GM12878 (cell line): ENCODE data around the gene HMCN1. TPM values are rescaled to one million over a fixed set of nuclear protein-coding genes. Genes with fewer than 3 reads are reported as not detected.

Source experiments
- ATAC-seq: fragments of 200-7000 bp; cut with Tn5 transposase; 3 replicates; pipeline ENCODE4 v1.9.1; 2020; ENCODE audit warnings: mild to moderate bottlenecking, moderate library complexity
- BruUV-seq: library from RNA; stranded (reverse); fragments of 400-500 nt; replicated peaks from 2 replicates; lab custom pipeline; 2021; lab: Mats Ljungman, UMichigan
- CTCF ChIA-PET: fragments of 300-600 bp; sonication (Branson Sonifier 250); formaldehyde crosslinking; extraction: SDS; loops from one replicate; lab custom pipeline; 2021; ENCODE audit warnings: inconsistent platforms; lab: Yijun Ruan, JAX
- POLR2A ChIA-PET: fragments of 350-600 bp; formaldehyde crosslinking; extraction: SDS; loops from one replicate; lab custom pipeline; 2021; ENCODE audit warnings: inconsistent platforms; lab: Charles Lee
- RAD21 ChIA-PET: fragments of 300-600 bp; sonication (Branson Sonifier 250); formaldehyde crosslinking; loops from one replicate; lab custom pipeline; 2023; ENCODE audit warnings: antibody characterized with exemption; ENCODE audit not compliant: unreplicated experiment; lab: Charles Lee
- SMC1A ChIA-PET: fragments of 300-600 bp; sonication (Branson Sonifier 250); formaldehyde crosslinking; loops from one replicate; lab custom pipeline; 2023; ENCODE audit not compliant: unreplicated experiment, uncharacterized antibody; lab: Charles Lee
- DNase-seq: peaks from one replicate; pipeline ENCODE4 v3.0.0-alpha.2; 2011; ENCODE audit warnings: low read depth, low spot score
- FAIRE-seq: peaks from 3 replicates; lab custom pipeline; 2011; peaks lifted over from hg19 to GRCh38; lab: Jason Lieb, UNC
- H2AFZ ChIP-seq: 2 replicates; pipeline ENCODE4 v1.6.0; 2011; ENCODE audit warnings: low read depth, low read length, control low read depth; ENCODE audit not compliant: control insufficient read depth
- H3K27ac ChIP-seq: 2 replicates; pipeline ENCODE4 v1.5.1; 2011; ENCODE audit warnings: control low read depth; ENCODE audit not compliant: control insufficient read depth, insufficient read depth
- H3K27me3 ChIP-seq, 2 experiments: replicated peaks in 1 of 2; 2 replicates each; pipeline versions ENCODE4 v1.6.0 to v1.6.1; 2011; ENCODE audit warnings: low read length in 1 of 2; ENCODE audit not compliant: control insufficient read depth in 2 of 2, insufficient read depth in 2 of 2
- H3K36me3 ChIP-seq, 2 experiments: 2 replicates each; pipeline ENCODE4 v1.5.1; 2011; ENCODE audit warnings: low read length in 1 of 2; ENCODE audit not compliant: control insufficient read depth in 2 of 2, insufficient read depth in 2 of 2
- H3K4me1 ChIP-seq: 2 replicates; pipeline ENCODE4 v1.6.1; 2011; ENCODE audit warnings: mild to moderate bottlenecking, low read length, moderate library complexity, mixed read lengths; ENCODE audit not compliant: control insufficient read depth, insufficient read depth
- H3K4me2 ChIP-seq: 2 replicates; pipeline ENCODE4 v1.6.0; 2011; ENCODE audit warnings: control low read depth; ENCODE audit not compliant: control insufficient read depth, insufficient read depth
- H3K4me3 ChIP-seq: fragments of 200-600 bp; sonication (generic); 2 replicates; pipeline ENCODE4 v1.5.1; 2016
- H3K79me2 ChIP-seq: 2 replicates; pipeline ENCODE4 v1.6.0; 2011; ENCODE audit warnings: low read length; ENCODE audit not compliant: control insufficient read depth, insufficient read depth
- H3K9ac ChIP-seq: 2 replicates; pipeline ENCODE4 v1.8.0; 2011; ENCODE audit warnings: low read length, control low read depth, mixed read lengths; ENCODE audit not compliant: control insufficient read depth, insufficient read depth
- H3K9me3 ChIP-seq: replicated peaks from 3 replicates; pipeline ENCODE4 v1.5.1; 2011; ENCODE audit warnings: mild to moderate bottlenecking, low read length; ENCODE audit not compliant: control insufficient read depth, insufficient read depth
- H4K20me1 ChIP-seq: 2 replicates; pipeline ENCODE4 v1.6.0; 2011; ENCODE audit not compliant: control insufficient read depth, insufficient read depth
- ASH2L ChIP-seq: fragments of 300-600, 200-600 bp; sonication (generic); IDR thresholded peaks from 2 replicates; pipeline ENCODE4 v1.6.1; 2017; ENCODE audit warnings: low read depth, mild to moderate bottlenecking, borderline replicate concordance
- CBX5 ChIP-seq: sonication (generic); IDR thresholded peaks from 2 replicates; pipeline ENCODE4 v1.6.1; 2016; ENCODE audit warnings: low read depth, moderate library complexity, mild to moderate bottlenecking, inconsistent platforms
- CHD2 ChIP-seq: IDR thresholded peaks from 2 replicates; pipeline ENCODE4 v1.6.1; 2011; ENCODE audit warnings: low read depth, low read length, improper control_type of control experiment, borderline replicate concordance
- KAT2A ChIP-seq: conservative IDR thresholded peaks from 2 replicates; pipeline ENCODE4 v1.6.1; 2011; ENCODE audit warnings: low read depth, low read length; ENCODE audit not compliant: control insufficient read depth
- KLF5 ChIP-seq: fragments of 450-650 bp; IDR thresholded peaks from 2 replicates; pipeline ENCODE4 v1.6.1; 2014; ENCODE audit warnings: mild to moderate bottlenecking; ENCODE audit not compliant: partially characterized antibody
- PAX8 ChIP-seq: fragments of 450-650 bp; IDR thresholded peaks from 2 replicates; pipeline ENCODE4 v1.6.1; 2017; ENCODE audit warnings: mild to moderate bottlenecking, moderate library complexity
- POLR2AphosphoS5 ChIP-seq: IDR thresholded peaks from 2 replicates; pipeline ENCODE4 v1.6.1; 2011; ENCODE audit warnings: mild to moderate bottlenecking, low read length, inconsistent platforms
- RBBP5 ChIP-seq: fragments of 200-600 bp; sonication (generic); conservative IDR thresholded peaks from 2 replicates; pipeline ENCODE4 v1.6.1; 2016
- SUZ12 ChIP-seq: fragments of 200-600 bp; sonication (generic); IDR thresholded peaks from one replicate; pipeline ENCODE4 v1.6.1; 2018; ENCODE audit warnings: antibody characterized with exemption, mild to moderate bottlenecking; ENCODE audit not compliant: unreplicated experiment
- WGBS: methylation state at CpG from one replicate; pipeline ENCODE4 v1.1.6; 2016; ENCODE audit warnings: low lambda C conversion rate; ENCODE audit not compliant: insufficient replicate concordance, insufficient coverage; ENCODE audit errors: missing lambda C conversion rate; 5-methylcytosine and 5-hydroxymethylcytosine counted together
- in situ Hi-C: fragments of 300-500 bp; cut with MboI; formaldehyde crosslinking; loops from 9 replicates; pipeline ENCODE4 v1.14.3; 2018; ENCODE audit warnings: mixed read lengths
- intact Hi-C: fragments of 100-400 bp; cut with micrococcal nuclease; formaldehyde crosslinking; loops from one replicate; pipeline ENCODE4 v1.14.2; 2022; ENCODE audit not compliant: unreplicated experiment
- polyA plus RNA-seq, 11 experiments: library from polyadenylated mRNA; depleted of rRNA in 4 of 11; unstranded in 6 of 11; stranded (reverse) in 5 of 11; fragments of >200 nt; fragmentation: Nextera tagmentation in 4 of 11; fragmentation: Illumina TruSeq in 1 of 11; extraction: Ambion mirVana in 4 of 11; extraction: Trizol in 1 of 11; gene quantifications; 1 replicate in 1 of 11; 2 replicates in 10 of 11; pipeline versions ENCODE4 v1.2.1 to v1.2.3, GENCODE V29; 2011 to 2016; ENCODE audit warnings: inconsistent platforms in 2 of 11, missing spikeins in 2 of 11, low read depth in 1 of 11
- total RNA-seq, 4 experiments: library from RNA; depleted of rRNA in 3 of 4; stranded (reverse); fragments of >200 nt in 3 of 4; fragmentation: Illumina TruSeq in 1 of 4; extraction: Trizol in 1 of 4; gene quantifications; 2 replicates each; pipeline versions ENCODE4 v1.2.1 to v1.2.3, GENCODE V29; 2013 to 2021
- TF ChIP-seq, protein P1 (sequence below): IDR thresholded peaks from 2 replicates; pipeline ENCODE4 v1.6.1; 2012; ENCODE audit warnings: mild to moderate bottlenecking, low read depth, low read length
- TF ChIP-seq, protein P2 (sequence below): fragments of 450-650 bp; IDR thresholded peaks from 2 replicates; pipeline ENCODE4 v1.6.1; 2017; ENCODE audit warnings: low read depth, mild to moderate bottlenecking, moderate library complexity
- TF ChIP-seq, protein P3 (sequence below): IDR thresholded peaks from 2 replicates; pipeline ENCODE4 v1.6.1; 2012; ENCODE audit warnings: improper control_type of control experiment, low read depth, low read length; ENCODE audit not compliant: insufficient replicate concordance

The HMCN1 gene
- total and polyA plus RNA-seq, 10 of the 15 experiments (the other 5 are each of a cell fraction or from before 2014, with no cell fraction given): under 0.01 to 0.07 TPM; not detected in 8

DNA sequence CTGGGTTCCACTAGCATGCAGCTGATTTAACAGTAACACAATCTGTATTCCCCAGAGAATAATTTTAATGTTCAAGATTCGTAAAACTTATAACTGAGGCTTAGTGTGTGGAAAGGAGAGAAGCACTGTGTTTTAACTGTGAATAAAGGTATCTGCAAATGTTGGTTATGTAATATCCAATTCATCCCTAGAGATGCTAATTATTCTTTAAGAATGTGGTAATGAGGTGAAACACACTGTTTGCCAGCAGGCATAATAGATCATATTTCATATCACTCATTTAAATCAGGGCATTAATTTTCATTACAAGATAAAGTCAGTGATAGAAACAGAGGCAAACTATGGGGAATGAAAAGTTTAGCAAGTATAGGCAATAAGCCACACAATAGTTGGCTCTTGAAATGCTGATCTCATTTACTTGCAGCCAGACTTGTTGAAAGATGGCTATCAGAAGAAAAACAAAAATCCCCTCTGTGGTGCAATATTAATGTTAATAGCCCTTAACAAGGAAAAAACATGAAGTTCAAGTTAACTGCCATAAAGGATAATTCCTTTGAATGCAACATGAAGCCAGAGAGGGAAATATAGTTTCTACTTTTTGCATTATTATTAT is 33.4 kb downstream of the HMCN1 start:
- H3K4me1 ChIP-seq: no peaks in the 10 kb centered on the region
- H3K9ac ChIP-seq: no peak overlapping the region
- DNase-seq (no peak), FAIRE-seq (no peak), ATAC-seq (no peak)
- ChIA-PET CTCF (no interaction called here), SMC1A (no interaction called here), RAD21 (no interaction called here), POLR2A (no interaction called here)
- no peaks in the 10 kb centered on the region for H3K27me3 ChIP-seq
- H3K79me2 ChIP-seq: no peaks in the 10 kb centered on the region
- WGBS: 0% methylated on average over 1 of the region's 1 CpG
- BruUV-seq: no TSS peak
- H4K20me1 ChIP-seq: no peaks in the 10 kb centered on the region
- no peaks in the 10 kb centered on the region for H3K9me3 ChIP-seq
- H3K27ac ChIP-seq: no peak overlapping the region
- no peaks in the 10 kb centered on the region for H3K36me3 ChIP-seq
- intact Hi-C loops: no loop called here
- no peak overlapping the region for H3K4me3 ChIP-seq
- in situ Hi-C loops: no loop called here
- H3K4me2 ChIP-seq: no peak overlapping the region
- no peak overlapping the region for H2AFZ ChIP-seq
- TF ChIP-seq, protein P1, sequence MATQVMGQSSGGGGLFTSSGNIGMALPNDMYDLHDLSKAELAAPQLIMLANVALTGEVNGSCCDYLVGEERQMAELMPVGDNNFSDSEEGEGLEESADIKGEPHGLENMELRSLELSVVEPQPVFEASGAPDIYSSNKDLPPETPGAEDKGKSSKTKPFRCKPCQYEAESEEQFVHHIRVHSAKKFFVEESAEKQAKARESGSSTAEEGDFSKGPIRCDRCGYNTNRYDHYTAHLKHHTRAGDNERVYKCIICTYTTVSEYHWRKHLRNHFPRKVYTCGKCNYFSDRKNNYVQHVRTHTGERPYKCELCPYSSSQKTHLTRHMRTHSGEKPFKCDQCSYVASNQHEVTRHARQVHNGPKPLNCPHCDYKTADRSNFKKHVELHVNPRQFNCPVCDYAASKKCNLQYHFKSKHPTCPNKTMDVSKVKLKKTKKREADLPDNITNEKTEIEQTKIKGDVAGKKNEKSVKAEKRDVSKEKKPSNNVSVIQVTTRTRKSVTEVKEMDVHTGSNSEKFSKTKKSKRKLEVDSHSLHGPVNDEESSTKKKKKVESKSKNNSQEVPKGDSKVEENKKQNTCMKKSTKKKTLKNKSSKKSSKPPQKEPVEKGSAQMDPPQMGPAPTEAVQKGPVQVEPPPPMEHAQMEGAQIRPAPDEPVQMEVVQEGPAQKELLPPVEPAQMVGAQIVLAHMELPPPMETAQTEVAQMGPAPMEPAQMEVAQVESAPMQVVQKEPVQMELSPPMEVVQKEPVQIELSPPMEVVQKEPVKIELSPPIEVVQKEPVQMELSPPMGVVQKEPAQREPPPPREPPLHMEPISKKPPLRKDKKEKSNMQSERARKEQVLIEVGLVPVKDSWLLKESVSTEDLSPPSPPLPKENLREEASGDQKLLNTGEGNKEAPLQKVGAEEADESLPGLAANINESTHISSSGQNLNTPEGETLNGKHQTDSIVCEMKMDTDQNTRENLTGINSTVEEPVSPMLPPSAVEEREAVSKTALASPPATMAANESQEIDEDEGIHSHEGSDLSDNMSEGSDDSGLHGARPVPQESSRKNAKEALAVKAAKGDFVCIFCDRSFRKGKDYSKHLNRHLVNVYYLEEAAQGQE: no peak
- TF ChIP-seq ASH2L: no peak
- TF ChIP-seq, protein P2, sequence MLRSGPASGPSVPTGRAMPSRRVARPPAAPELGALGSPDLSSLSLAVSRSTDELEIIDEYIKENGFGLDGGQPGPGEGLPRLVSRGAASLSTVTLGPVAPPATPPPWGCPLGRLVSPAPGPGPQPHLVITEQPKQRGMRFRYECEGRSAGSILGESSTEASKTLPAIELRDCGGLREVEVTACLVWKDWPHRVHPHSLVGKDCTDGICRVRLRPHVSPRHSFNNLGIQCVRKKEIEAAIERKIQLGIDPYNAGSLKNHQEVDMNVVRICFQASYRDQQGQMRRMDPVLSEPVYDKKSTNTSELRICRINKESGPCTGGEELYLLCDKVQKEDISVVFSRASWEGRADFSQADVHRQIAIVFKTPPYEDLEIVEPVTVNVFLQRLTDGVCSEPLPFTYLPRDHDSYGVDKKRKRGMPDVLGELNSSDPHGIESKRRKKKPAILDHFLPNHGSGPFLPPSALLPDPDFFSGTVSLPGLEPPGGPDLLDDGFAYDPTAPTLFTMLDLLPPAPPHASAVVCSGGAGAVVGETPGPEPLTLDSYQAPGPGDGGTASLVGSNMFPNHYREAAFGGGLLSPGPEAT: no peak
- TF ChIP-seq KAT2A: no peak
- TF ChIP-seq SUZ12: no peak
- no peak for TF ChIP-seq POLR2AphosphoS5
- no peak for TF ChIP-seq KLF5
- no peak for TF ChIP-seq PAX8
- no peak for TF ChIP-seq CBX5
- TF ChIP-seq, protein P3, sequence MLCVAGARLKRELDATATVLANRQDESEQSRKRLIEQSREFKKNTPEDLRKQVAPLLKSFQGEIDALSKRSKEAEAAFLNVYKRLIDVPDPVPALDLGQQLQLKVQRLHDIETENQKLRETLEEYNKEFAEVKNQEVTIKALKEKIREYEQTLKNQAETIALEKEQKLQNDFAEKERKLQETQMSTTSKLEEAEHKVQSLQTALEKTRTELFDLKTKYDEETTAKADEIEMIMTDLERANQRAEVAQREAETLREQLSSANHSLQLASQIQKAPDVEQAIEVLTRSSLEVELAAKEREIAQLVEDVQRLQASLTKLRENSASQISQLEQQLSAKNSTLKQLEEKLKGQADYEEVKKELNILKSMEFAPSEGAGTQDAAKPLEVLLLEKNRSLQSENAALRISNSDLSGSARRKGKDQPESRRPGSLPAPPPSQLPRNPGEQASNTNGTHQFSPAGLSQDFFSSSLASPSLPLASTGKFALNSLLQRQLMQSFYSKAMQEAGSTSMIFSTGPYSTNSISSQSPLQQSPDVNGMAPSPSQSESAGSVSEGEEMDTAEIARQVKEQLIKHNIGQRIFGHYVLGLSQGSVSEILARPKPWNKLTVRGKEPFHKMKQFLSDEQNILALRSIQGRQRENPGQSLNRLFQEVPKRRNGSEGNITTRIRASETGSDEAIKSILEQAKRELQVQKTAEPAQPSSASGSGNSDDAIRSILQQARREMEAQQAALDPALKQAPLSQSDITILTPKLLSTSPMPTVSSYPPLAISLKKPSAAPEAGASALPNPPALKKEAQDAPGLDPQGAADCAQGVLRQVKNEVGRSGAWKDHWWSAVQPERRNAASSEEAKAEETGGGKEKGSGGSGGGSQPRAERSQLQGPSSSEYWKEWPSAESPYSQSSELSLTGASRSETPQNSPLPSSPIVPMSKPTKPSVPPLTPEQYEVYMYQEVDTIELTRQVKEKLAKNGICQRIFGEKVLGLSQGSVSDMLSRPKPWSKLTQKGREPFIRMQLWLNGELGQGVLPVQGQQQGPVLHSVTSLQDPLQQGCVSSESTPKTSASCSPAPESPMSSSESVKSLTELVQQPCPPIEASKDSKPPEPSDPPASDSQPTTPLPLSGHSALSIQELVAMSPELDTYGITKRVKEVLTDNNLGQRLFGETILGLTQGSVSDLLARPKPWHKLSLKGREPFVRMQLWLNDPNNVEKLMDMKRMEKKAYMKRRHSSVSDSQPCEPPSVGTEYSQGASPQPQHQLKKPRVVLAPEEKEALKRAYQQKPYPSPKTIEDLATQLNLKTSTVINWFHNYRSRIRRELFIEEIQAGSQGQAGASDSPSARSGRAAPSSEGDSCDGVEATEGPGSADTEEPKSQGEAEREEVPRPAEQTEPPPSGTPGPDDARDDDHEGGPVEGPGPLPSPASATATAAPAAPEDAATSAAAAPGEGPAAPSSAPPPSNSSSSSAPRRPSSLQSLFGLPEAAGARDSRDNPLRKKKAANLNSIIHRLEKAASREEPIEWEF: no peak
- TF ChIP-seq RBBP5: no peak
- no peak for TF ChIP-seq CHD2
